Osteoblast (primary cell): ENCODE results near the gene CD53. TPM values are rescaled to one million over a fixed set of nuclear protein-coding genes. Genes with fewer than 3 reads are reported as not detected.
A peak's percentile ranks its signal among the peaks of the same experiment; 100 is the strongest.
"Not testable (repeated sequence)": the region's sequence is repeated elsewhere in the genome, so short reads cannot be mapped to it uniquely, and the experiment has no call there.

ENCODE experiments used
- DNase-seq: peaks from one replicate; pipeline ENCODE4 v3.0.0; 2011; ENCODE audit warnings: low spot score, mixed read lengths; ENCODE audit not compliant: insufficient read length; ENCODE audit errors: missing footprints
- H2AFZ ChIP-seq: 2 replicates; pipeline ENCODE4 v1.6.0; 2011; ENCODE audit warnings: mild to moderate bottlenecking, low read length
- H3K27ac ChIP-seq: 2 replicates; pipeline ENCODE4 v1.5.1; 2011; ENCODE audit warnings: mild to moderate bottlenecking, low read depth, low read length, moderate library complexity
- H3K27me3 ChIP-seq: 2 replicates; pipeline ENCODE4 v1.6.0; 2012; ENCODE audit warnings: mild to moderate bottlenecking, control low read depth, inconsistent platforms, low read length, moderate library complexity; ENCODE audit not compliant: insufficient read depth
- H3K36me3 ChIP-seq: 2 replicates; pipeline ENCODE4 v1.5.1; 2011; ENCODE audit warnings: mild to moderate bottlenecking, low read length, control low read depth, moderate library complexity; ENCODE audit not compliant: insufficient read depth
- H3K4me1 ChIP-seq: 2 replicates; pipeline ENCODE4 v1.5.1; 2011; ENCODE audit warnings: mild to moderate bottlenecking, low read length, control low read depth, moderate library complexity; ENCODE audit not compliant: insufficient read depth
- H3K4me2 ChIP-seq: 2 replicates; pipeline ENCODE4 v1.6.0; 2011; ENCODE audit warnings: mild to moderate bottlenecking, low read length; ENCODE audit not compliant: insufficient read depth
- H3K4me3 ChIP-seq: fragments of 200-600 bp; sonication (generic); 3 replicates; pipeline ENCODE4 v1.5.1; 2012; ENCODE audit warnings: mild to moderate bottlenecking, low read length, inconsistent platforms; ENCODE audit not compliant: insufficient read depth
- H3K79me2 ChIP-seq: 2 replicates; pipeline ENCODE4 v1.6.0; 2012; ENCODE audit warnings: mild to moderate bottlenecking, low read length, control low read depth, inconsistent platforms; ENCODE audit not compliant: insufficient read depth
- H3K9me3 ChIP-seq: 2 replicates; pipeline ENCODE4 v1.5.1; 2011; ENCODE audit warnings: low read depth, low read length, control low read depth
- H4K20me1 ChIP-seq: 2 replicates; pipeline ENCODE4 v1.6.0; 2012; ENCODE audit warnings: mild to moderate bottlenecking, low read length, control low read depth; ENCODE audit not compliant: insufficient read depth
- total RNA-seq: library from RNA; depleted of rRNA; stranded (reverse); fragments of >200 nt; gene quantifications from 2 replicates; pipeline ENCODE4 v1.2.3, GENCODE V29; 2012
- TF ChIP-seq, protein P1 (sequence below): IDR thresholded peaks from 2 replicates; pipeline ENCODE4 v1.5.1; 2011; ENCODE audit warnings: mild to moderate bottlenecking, low read depth, low read length, moderate library complexity; ENCODE audit errors: extremely low read depth

Gene CD53
- total RNA-seq, 1 donor, result 0.36 TPM

DNA sequence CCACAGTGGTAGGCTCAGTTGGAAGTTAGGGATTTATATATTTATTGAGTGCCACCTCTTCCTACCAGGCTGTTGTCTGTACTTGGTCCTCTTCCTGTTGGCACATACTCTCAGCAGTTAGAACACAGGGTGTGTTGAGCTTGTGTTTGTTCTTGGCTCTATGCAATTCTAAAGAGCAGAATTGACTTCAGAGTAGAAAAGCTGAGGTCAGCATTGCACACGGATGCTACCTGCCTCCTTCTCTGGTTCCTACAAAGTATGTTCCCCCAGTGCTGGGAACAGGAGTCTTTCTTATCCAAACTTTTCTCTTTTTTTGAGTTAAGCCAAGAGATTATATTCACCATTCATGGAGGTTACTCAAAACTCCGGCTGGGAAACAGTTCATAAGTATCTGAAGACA is 16.5 kb upstream of the CD53 start:
- Histone ChIP-seq H3K4me3 (no peak overlapping the region), H2AFZ (no peak overlapping the region), H4K20me1 (no peaks in the 10 kb centered on the region), H3K79me2 (no peaks in the 10 kb centered on the region), H3K27me3 (no peaks in the 10 kb centered on the region), H3K4me2 (no peak overlapping the region), H3K27ac (no peak overlapping the region), H3K9me3 (no peaks in the 10 kb centered on the region), H3K4me1 (no peaks in the 10 kb centered on the region), H3K36me3 (no peaks in the 10 kb centered on the region)
- DNase-seq, result no peak
- TF ChIP-seq, protein P1, sequence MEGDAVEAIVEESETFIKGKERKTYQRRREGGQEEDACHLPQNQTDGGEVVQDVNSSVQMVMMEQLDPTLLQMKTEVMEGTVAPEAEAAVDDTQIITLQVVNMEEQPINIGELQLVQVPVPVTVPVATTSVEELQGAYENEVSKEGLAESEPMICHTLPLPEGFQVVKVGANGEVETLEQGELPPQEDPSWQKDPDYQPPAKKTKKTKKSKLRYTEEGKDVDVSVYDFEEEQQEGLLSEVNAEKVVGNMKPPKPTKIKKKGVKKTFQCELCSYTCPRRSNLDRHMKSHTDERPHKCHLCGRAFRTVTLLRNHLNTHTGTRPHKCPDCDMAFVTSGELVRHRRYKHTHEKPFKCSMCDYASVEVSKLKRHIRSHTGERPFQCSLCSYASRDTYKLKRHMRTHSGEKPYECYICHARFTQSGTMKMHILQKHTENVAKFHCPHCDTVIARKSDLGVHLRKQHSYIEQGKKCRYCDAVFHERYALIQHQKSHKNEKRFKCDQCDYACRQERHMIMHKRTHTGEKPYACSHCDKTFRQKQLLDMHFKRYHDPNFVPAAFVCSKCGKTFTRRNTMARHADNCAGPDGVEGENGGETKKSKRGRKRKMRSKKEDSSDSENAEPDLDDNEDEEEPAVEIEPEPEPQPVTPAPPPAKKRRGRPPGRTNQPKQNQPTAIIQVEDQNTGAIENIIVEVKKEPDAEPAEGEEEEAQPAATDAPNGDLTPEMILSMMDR, result no peak

DNA sequence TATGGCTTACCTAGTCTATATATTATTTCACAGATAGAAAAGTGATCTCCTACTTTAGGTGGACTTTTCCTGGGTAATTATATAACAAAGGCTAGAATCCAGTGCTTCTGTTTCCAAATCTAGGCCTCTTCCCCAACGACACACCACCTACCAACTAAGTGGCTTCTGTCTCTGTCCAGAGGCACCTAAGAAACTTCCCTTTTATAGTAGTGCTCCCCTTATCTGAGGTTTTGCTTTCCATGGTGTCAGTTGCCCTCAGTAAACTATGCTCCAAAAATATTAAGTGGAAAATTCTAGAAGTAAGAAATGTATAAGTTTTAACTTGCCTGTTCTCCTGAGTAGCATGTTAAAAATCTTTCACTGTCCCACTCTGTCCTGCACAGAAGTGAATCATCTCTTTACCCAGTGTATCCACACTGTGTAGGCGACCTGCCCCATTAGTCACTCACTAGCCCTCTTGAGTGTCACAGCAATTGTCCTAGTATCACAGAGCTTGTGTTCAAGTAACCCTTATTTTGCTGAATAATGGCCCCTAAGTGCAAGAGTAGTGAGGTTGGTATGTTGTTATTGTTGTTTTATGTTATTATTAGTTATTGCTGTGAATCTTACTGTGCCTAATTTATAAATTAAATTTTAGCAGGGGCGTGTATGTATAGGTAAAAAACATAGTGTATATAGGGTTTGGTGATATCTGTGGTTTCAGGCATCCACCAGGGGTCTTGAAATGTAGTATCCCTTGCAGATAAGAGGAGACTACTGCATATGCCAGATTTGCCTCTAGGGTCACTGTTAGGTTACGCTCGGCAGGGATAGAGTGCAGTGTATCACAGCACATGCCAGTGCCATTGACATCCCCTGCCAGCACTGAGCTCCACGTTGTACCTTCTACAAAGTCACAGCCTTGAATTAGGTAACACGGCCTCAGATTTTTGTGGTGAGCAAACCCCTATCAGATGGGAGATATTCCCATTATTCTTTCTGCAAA is 14.7 kb upstream of the CD53 start:
- Histone ChIP-seq H3K4me1 (no peaks in the 10 kb centered on the region), H2AFZ (no peak overlapping the region), H3K79me2 (no peaks in the 10 kb centered on the region), H3K4me2 (no peak overlapping the region), H3K4me3 (no peak overlapping the region), H3K9me3 (no peaks in the 10 kb centered on the region), H4K20me1 (no peaks in the 10 kb centered on the region), H3K36me3 (no peaks in the 10 kb centered on the region), H3K27me3 (no peaks in the 10 kb centered on the region), H3K27ac (no peak overlapping the region)
- TF ChIP-seq, protein P1, result no peak
- DNase-seq, result no peak

DNA sequence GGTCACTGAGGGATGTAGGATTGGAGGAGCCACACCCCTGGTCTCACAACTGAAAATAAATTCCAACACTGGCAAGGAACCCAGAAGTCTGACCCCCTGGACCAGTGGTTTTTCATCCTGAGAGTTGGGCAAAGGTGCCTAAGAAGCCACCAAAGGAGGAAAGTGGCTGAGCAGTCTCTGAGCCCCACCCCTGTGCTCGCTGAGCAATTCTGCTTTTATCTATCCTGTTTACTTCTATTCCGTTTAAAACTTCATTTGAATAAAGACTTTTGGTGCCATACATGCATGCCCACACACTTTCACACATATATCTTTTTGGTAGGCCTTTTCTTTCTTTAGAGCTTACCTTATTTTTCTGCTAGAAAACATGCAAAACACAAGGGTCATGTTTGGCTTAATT is 13.9 kb upstream of the CD53 start:
- no peak overlapping the region for H3K27ac ChIP-seq
- H3K4me1 ChIP-seq, result no peaks in the 10 kb centered on the region
- H3K27me3 ChIP-seq, result no peaks in the 10 kb centered on the region
- no peaks in the 10 kb centered on the region for H4K20me1 ChIP-seq
- no peaks in the 10 kb centered on the region for H3K9me3 ChIP-seq
- TF ChIP-seq, protein P1, result no peak
- no peak overlapping the region for H2AFZ ChIP-seq
- peak; percentile 31 for DNase-seq
- H3K4me3 ChIP-seq, result no peak overlapping the region
- no peak overlapping the region for H3K4me2 ChIP-seq
- H3K79me2 ChIP-seq, result no peaks in the 10 kb centered on the region
- no peaks in the 10 kb centered on the region for H3K36me3 ChIP-seq

DNA sequence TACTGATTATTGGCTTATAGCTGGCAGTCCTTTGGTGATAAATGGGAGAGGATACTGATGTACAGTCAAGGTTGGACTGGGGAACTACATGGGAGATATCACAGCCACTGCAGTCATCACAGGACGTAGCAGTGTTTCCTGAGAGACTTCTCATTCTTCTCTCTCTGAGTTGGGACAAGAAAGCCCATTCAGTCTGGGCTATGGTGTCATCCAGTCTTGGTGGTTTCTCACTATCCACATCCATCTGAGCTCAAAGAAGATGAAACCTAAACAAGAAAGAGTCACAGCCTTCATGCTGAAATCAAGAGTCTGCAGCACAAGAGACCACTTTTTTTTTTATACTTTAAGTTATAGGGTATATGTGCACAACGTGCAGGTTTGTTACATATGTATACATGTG is 12.8 kb upstream of the CD53 start:
- H3K36me3 ChIP-seq, result no peaks in the 10 kb centered on the region
- no peak overlapping the region for H3K4me2 ChIP-seq
- H3K27ac ChIP-seq, result no peak overlapping the region
- no peaks in the 10 kb centered on the region for H3K27me3 ChIP-seq
- no peaks in the 10 kb centered on the region for H3K4me1 ChIP-seq
- no peak overlapping the region for H3K4me3 ChIP-seq
- H2AFZ ChIP-seq, result no peak overlapping the region
- no peaks in the 10 kb centered on the region for H3K79me2 ChIP-seq
- H4K20me1 ChIP-seq, result no peaks in the 10 kb centered on the region
- H3K9me3 ChIP-seq, result no peaks in the 10 kb centered on the region
- DNase-seq, result no peak
- TF ChIP-seq, protein P1, result no peak

DNA sequence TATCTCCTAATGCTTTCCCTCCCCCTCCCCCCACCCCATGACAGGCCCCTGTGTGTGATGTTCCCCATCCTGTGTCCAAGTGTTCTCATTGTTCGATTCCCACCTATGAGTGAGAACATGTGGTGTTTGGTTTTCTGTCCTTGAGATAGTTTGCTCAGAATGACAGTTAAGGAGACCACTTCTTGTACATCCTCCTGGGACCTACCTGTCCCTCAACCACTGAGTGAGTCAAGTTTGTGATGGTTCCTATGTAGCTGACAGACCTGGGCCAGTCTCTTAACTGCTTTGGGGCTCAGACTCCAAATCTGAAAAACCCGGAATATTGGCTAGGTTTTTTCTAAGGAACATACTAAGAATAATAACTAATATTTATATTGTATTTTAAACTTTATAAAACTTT is 12.3 kb upstream of the CD53 start:
- H3K27ac ChIP-seq, H3K36me3 ChIP-seq, H3K79me2 ChIP-seq, H3K4me3 ChIP-seq, H2AFZ ChIP-seq, H4K20me1 ChIP-seq, H3K9me3 ChIP-seq, DNase-seq, H3K27me3 ChIP-seq, H3K4me1 ChIP-seq, H3K4me2 ChIP-seq: not testable (repeated sequence)

DNA sequence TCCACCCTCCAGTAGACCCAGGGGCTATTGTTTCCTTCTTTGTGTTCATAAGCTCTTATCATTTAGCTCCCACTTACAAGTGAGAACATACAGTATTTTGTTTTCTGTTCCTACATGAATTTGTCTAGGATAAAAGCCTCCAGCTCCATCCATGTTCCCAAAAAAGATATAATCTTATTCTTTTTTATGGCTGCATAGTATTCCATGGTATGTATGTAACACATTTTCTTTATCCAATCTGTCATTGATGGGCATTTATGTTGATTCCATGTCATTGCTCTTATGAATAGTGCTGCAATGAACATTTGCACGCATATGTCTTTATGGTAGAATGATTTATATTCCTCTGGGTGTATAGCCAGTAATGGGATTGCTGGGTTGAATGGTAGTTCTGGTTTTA is 11.0 kb upstream of the CD53 start:
- H2AFZ ChIP-seq, DNase-seq, H3K79me2 ChIP-seq, H3K27me3 ChIP-seq, H3K9me3 ChIP-seq, H3K4me3 ChIP-seq, H4K20me1 ChIP-seq, H3K4me2 ChIP-seq, H3K4me1 ChIP-seq, H3K36me3 ChIP-seq, H3K27ac ChIP-seq: not testable (repeated sequence)
